NCI-H187 (cell line): Measurements from ENCODE around the gene FAM53B.

Source experiments
- DNase-seq, 2 experiments: peaks; one replicate each; lab custom pipeline; 2025; lab: John Stamatoyannopoulos, UW

FAM53B gene

DNA sequence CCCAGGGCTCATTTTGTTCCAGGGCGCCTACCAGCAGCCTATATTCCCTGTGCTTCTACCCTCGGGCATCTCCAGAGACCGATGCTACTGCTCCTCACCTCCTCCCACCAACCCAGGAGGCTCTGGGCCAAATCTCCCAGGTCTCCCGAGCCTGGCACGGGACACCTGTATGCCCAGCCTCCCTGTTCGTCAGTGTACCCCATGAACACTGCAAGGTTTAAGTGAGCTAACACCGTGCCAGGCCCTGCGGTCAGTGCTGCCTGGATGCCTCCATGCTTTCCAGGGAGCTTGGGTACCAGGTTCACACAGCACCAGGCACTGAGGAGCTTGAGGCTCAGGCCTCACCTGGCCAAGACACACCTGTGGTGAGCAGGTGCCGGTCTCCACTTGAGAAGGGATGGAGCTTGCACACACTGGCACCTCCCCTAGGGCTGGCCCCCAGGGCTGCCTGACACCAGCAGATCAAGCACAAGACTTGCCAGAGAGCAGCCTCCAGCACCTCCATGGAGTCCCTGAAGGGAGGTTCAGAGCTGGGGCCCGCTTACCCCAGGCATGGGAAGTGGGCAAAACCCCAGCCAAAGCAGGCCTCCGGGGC lies 80.3 kb downstream of the FAM53B start:
- no peak for DNase-seq

GRCh38 chr10:124663228-124663627 lies 81.0 kb downstream of the FAM53B start:
- DNase-seq, result no peak

DNA sequence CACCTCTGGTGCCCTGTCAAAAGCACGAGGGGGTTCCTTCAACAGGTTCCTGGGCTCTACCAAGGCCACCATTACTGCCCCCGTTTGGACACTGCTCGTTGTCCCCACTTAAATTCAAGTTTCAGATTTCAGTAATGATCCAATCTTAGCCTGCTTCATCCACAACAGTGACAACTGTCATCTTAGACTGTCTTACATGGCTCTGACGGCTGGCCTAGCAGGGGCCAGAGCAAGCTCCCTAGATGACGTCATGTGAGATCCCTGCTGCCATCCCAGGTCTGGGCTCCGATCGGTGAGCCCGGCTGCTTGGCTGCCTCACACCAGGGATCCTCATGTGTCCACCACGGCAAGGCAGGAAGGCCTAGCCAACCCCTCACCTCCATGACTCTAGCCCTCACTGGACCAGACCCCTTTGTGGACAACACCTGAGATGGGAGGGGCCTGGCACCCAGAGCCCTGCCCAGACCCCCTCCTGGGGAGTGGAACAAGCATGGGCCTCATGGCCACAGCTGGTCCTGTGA lies 82.5 kb downstream of the FAM53B start:
- no peak for DNase-seq

GRCh38 chr10:124660404-124661125 lies 83.6 kb downstream of the FAM53B start:
- no peak for DNase-seq

- no peak for DNase-seq
Measured at GRCh38 chr10:124659380-124659779, 84.8 kb downstream of the FAM53B start.

- no peak for DNase-seq
Measured at GRCh38 chr10:124658591-124659242, 85.5 kb downstream of the FAM53B start.

DNA sequence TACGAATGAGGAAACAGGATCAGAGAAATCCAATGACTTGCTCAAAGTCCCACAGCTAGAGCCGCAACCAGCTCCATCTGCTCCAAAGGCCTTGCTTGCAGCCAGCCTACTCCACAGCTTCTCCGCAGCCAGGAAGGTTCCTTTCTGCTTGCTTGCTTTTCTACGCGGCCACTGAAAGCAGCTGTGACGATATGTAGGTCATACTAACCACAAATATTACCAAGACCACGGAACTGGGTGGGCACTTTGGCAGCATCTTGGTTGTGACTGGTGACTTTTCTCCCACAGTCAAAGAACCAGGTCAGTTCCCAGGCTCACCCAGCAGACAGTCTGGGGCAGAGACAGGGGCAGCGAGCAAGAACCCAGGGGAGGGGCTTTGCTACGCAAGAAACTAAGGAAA lies 86.4 kb downstream of the FAM53B start:
- DNase-seq, result no peak

DNA sequence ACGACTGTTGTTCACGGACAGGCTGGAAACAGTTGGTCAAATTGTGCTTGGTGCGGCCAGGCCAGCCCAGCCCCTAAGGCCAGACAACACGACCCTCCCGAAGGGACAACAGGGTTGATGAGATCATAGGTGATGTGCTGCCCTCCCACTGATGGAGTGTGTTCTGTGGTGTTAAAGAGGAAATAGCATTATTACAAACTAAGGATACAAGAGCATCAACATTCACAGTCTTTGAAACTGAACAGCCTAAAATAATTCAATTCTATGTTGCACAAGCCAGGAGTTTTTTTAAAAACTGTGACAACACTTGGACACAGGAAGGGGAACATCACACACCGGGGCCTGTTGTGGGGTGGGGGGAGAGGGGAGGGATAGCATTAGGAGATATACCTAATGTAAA lies 87.6 kb downstream of the FAM53B start:
- DNase-seq, result no peak

GRCh38 chr10:124656113-124656490 lies 88.1 kb downstream of the FAM53B start:
- DNase-seq, result no peak

DNA sequence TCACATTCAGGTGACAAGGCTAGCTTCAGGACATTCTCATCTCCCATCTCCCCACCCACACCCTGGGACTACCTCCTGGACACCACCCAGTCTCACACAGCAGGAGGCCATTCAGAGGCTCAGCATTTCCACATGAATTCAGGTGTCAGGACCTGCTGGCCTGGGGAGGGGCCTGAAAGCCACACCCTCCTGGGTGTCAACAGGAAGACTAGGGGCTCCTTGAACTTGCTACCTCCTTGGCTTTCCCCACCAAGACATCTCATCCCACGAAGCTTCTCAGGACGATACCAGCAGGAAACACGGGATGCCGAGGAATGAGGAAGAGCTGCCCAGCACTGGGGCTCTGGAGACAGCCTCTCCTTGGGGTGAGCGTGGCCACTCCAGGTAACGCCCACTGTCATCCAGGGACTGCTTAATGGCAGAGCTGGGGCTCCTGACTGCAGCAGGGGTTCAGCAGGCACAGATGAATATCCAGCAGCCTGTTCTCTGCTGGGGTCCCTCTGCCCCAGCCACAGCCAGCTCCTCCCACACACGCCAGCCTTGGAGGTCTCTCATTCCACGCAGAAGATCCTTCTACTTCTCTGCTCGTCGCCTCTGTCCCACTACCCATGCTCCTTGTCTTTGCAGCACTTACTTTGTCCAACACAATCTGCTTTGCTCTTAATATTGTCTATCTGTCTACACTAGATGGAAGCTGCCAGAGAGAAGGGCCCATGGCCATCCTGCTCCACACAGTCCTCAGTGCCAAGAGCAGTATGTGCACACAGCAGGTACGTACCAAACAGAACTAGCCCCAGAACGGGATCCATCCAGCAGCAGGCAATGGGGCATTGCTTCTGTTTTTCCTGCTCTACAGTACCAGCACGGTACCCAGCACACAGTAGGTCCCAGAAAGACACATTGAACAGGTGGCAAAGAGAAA lies 88.7 kb downstream of the FAM53B start:
- no peak for DNase-seq

GRCh38 chr10:124654686-124655085 lies 89.5 kb downstream of the FAM53B start:
- DNase-seq, result no peak

GRCh38 chr10:124653811-124654651 lies 90.1 kb downstream of the FAM53B start:
- DNase-seq, result no peak

GRCh38 chr10:124653311-124653710 lies 90.9 kb downstream of the FAM53B start:
- DNase-seq, result no peak

- DNase-seq, result no peak
Measured at GRCh38 chr10:124652701-124653100, 91.5 kb downstream of the FAM53B start.

DNA sequence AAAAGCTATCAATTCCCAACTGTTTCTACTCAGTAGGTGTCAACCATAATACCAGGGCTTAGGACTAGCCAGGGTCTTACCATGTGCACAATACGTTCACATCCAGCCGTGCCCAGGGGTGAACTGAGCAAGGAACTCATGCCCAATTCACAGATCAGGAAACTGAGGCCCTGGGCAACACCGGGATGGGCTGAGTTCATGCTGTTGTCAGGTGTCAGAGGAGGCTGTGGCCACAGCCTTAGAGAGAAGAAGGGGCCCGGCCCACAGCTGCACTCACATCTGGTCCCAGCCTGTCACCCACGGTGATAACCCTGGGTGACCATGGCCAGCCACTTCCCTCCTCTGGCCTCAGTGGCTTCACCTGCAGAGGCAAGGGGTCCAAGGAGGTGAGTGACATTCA lies 92.0 kb downstream of the FAM53B start:
- no peak for DNase-seq

DNA sequence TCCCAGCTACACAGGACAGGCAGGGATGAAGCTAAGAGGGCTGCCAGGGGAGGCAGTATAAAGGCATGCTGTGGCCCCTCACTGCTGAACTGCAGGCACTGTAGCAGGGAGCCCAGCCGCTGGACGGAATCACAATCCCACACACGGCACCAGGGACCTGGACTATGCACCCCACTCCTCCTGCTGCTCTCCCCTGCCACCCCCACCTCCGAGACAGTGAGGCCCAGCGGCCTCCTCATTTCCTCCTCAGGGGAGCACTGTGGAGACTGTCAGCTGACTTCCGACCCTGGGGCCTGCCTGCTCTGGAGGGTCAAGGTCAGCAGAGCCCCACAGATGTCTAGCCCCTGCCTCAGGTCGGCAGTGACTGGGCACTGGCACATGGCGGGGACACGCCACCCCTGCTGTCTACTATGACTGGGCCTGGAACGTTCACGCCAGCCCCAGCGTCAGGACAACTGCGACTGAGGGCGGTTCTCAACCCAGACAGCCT lies 92.7 kb downstream of the FAM53B start:
- no peak for DNase-seq

DNA sequence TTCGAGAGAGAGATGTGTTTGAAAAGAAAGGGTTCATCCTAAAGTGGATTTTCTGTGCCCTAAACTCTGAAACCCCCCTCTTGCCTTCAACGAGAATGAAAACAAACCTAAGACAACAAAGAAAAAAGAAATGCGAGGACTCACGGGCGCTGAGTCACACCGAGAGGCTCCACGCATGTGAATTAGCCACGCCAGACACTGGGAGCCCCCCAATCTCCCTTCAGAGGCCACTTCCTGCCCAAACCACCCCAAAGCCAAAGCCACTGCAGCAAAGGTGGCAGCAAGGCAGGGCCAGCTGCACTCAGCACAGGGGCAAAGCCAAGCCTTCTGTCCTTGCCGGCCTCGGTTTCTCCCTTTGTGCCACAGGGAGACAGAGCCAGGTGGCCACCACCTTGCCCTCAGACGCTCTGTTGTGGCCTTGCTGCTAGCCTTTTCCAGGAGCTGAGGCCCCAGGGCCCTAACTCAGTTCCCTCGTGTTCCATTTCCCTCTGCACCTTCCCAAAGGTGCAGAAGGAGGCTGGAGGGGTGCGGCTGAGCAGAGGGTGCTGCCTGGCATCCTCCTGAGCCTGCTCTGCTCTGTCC lies 93.3 kb downstream of the FAM53B start:
- DNase-seq, result no peak

DNA sequence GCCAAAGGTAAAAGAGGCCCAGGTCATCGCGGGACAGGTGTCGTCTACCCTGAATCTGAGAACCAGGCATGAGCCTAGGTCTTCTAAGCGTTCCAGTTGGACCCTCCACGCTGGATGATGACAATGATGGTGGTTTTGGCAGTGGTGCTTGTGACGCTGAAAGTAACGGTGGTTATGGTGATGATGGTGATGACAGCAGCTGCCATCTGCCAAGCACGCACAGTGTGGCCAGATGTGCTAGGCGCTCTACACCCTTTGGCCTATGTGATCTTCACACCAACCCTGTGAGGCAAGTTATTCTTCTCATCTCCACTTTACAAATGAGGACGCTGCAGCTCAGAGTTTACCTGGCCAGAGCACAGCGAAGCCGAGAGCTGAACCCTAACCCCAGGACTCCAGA lies 93.9 kb downstream of the FAM53B start:
- no peak for DNase-seq

DNA sequence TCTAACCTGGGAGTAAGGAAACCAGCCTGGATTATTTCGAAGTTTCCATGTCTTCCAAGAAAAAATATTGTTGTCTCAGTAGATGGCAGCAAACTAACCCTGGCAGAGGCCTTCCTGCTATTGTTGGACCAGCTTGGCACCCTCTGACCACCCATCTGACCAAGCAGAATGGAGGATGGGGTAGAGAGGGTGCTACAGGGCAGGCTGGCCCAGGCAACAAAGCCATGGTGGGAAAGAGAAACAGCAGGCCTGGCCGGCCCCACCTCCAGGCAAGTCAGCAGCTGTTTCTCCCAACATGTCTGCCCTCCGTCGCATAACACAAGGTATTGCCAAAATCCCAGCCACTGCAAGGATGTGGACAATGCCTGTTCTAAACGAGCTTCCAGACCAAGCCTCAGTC lies 95.0 kb downstream of the FAM53B start:
- DNase-seq, result no peak

DNA sequence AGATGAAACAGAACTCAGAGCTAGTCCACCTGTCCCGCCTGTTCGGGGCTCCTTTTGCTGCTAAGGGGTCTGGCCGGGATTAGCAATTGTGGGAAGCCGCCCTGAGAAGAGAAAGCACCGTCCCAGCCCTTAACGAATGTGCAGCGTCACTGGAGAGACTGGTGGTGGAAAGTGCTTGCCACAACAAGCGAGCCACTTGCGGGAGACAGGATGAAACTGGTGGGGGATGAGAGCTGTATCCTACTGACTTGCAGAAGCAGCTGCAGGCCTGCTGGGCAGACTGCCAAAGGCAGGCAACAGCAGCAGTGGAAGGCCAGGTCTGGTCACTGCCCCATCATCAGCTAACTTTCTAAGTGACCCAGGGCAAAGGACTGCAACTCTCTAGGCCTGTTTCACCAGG lies 95.4 kb downstream of the FAM53B start:
- peak; percentile 25 to 64 for DNase-seq

DNA sequence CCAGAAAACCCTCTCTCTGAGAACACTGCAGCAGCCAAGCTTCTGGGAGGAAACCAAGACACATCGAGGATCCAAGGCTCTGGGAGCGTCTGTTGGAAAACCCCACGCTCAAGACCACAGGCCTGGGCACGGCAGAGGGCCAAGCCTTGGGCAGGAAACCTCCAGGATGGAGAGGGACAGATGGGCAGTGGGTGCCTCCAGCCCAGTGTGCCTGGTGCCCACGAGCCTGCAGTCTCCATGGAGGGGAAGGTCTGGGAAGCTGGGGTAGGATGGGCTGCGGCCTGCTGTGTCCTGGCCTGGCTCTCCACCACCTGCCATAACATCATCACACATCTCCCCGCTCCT lies 96.1 kb downstream of the FAM53B start:
- DNase-seq, result no peak
